Ovary (tissue), 9 donors: ENCODE data around the gene ADARB2. TPM values are rescaled to one million over a fixed set of nuclear protein-coding genes. Genes with fewer than 3 reads are reported as not detected.

ENCODE experiments used
- DNase-seq, 5 donors: peaks; one replicate each; pipeline ENCODE4 v3.0.0-alpha.2; 2019 to 2020
- H3K27ac ChIP-seq, 2 donors: fragments of 200-600 bp; one replicate each; pipeline versions ENCODE4 v1.5.1 to v1.8.0; 2019 to 2022
- H3K27me3 ChIP-seq: fragments of 200-600 bp; one replicate; pipeline ENCODE4 v1.8.0; 2022
- H3K36me3 ChIP-seq: fragments of 200-600 bp; sonication (generic); one replicate; pipeline ENCODE4 v1.5.1; 2019
- H3K4me1 ChIP-seq: one replicate; pipeline ENCODE4 v1.8.1; 2013; ENCODE audit warnings: mild to moderate bottlenecking, moderate library complexity; ENCODE audit not compliant: insufficient read depth
- H3K4me3 ChIP-seq: fragments of 200-600 bp; sonication (generic); one replicate; pipeline ENCODE4 v1.5.1; 2017
- H3K9me3 ChIP-seq, 2 donors: fragments of 200-600 bp in 1 of 2; sonication (generic) in 1 of 2; one replicate each; pipeline versions ENCODE4 v1.5.1 to v1.8.1; 2013 to 2019; ENCODE audit warnings: mild to moderate bottlenecking in 1 of 2, moderate library complexity in 1 of 2
- EP300 ChIP-seq: sonication (generic); formaldehyde crosslinking; IDR thresholded peaks from one replicate; pipeline ENCODE4 v1.6.1; 2017; ENCODE audit warnings: antibody characterized with exemption
- POLR2A ChIP-seq: fragments of 450-650 bp; IDR thresholded peaks from one replicate; pipeline ENCODE4 v1.6.1; 2017; ENCODE audit warnings: antibody characterized with exemption, mild to moderate bottlenecking, moderate library complexity
- WGBS, 3 donors: extraction: QIAGEN DNeasy Blood & Tissue Kit in 1 of 3; methylation state at CpG; one replicate each; pipeline versions ENCODE4 v1.1.5 to v1.1.7; 2013 to 2017; 5-methylcytosine and 5-hydroxymethylcytosine counted together
- intact Hi-C, 4 donors: fragments of 100-400 bp; cut with DNase I; formaldehyde crosslinking; loops; one replicate each; pipeline versions ENCODE4 v1.11.0 to v1.15.1; 2022 to 2023
- polyA plus RNA-seq, 2 donors: library from polyadenylated mRNA; stranded (reverse); fragments of 200-250 nt in 1 of 2; fragments of 350-450 nt in 1 of 2; fragmentation: Illumina TruSeq in 1 of 2; extraction: RNeasy Lipid Tissue Mini Kit (QIAGEN cat#74804) in 1 of 2; gene quantifications; one replicate each; pipeline ENCODE4 v1.2.3, GENCODE V29; 2013 to 2014
- total RNA-seq, 7 donors: library from RNA; depleted of rRNA in 2 of 7; stranded (reverse); fragments of >200 nt in 2 of 7; fragmentation: NEBNext Ultra II Directional in 3 of 7; extraction: Animal tissue kit (Norgen Biotek cat#: 25700) in 3 of 7; gene quantifications; one replicate each; pipeline versions ENCODE4 v1.1.0 to v1.2.4, GENCODE V29; 2016 to 2023
- TF ChIP-seq, protein P1 (sequence below), 3 donors: fragments of 450-650 bp in 2 of 3; fragments of 200-600 bp in 1 of 3; IDR thresholded peaks; one replicate each; pipeline versions ENCODE4 v1.5.1 to v1.8.0; 2016 to 2022; ENCODE audit warnings: antibody characterized with exemption in 3 of 3, mild to moderate bottlenecking in 1 of 3
- donor health status: DM: no; HTN: no; CAD: no; lungs with moderate emphysema.
- donor health status: DM: no; HTN: no; CAD: no.
- donor health status: Bipolar disorder and iron deficiency.
- donor health status: DM: yes; HTN: yes; CAD: no.
- donor health status: DM: no; HTN: no; CAD: no.
- donor health status: DM: yes; HTN: yes; CAD: no.

Gene ADARB2
- total and polyA plus RNA-seq, 9 donors: 0.12 to 2.0 (median 0.36) TPM; not detected in 2

- Histone ChIP-seq H3K4me1 (no peaks in the 10 kb centered on the region), H3K4me3 (no peak overlapping the region), H3K27ac (no peak overlapping the region), H3K27me3 (no peaks in the 10 kb centered on the region), H3K9me3 (no peaks in the 10 kb centered on the region), H3K36me3 (no peaks in the 10 kb centered on the region)
- intact Hi-C loops: no loop called here
- TF ChIP-seq EP300: no peak
- no peak for TF ChIP-seq POLR2A
- TF ChIP-seq, protein P1, sequence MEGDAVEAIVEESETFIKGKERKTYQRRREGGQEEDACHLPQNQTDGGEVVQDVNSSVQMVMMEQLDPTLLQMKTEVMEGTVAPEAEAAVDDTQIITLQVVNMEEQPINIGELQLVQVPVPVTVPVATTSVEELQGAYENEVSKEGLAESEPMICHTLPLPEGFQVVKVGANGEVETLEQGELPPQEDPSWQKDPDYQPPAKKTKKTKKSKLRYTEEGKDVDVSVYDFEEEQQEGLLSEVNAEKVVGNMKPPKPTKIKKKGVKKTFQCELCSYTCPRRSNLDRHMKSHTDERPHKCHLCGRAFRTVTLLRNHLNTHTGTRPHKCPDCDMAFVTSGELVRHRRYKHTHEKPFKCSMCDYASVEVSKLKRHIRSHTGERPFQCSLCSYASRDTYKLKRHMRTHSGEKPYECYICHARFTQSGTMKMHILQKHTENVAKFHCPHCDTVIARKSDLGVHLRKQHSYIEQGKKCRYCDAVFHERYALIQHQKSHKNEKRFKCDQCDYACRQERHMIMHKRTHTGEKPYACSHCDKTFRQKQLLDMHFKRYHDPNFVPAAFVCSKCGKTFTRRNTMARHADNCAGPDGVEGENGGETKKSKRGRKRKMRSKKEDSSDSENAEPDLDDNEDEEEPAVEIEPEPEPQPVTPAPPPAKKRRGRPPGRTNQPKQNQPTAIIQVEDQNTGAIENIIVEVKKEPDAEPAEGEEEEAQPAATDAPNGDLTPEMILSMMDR (IDR thresholded peaks at IDR 0.05): no peak
- peak in 1 of 5 donors; percentile 31 for DNase-seq
- WGBS, 3 donors: 82 to 85% (median 84%) methylated on average over 14 of the region's 14 CpGs
Observed at GRCh38 chr10:1188558-1189135, 548.7 kb downstream of the ADARB2 start.

- H3K27me3 ChIP-seq: no peaks in the 10 kb centered on the region
- intact Hi-C loops: no loop called here
Observed at GRCh38 chr10:1187855-1188557, 549.3 kb downstream of the ADARB2 start.

GRCh38 chr10:1187151-1187854, 550.0 kb downstream of the ADARB2 start:
- DNase-seq: peak in 1 of 5 donors; percentile 30
- Histone ChIP-seq H3K4me1 (no peaks in the 10 kb centered on the region), H3K36me3 (no peaks in the 10 kb centered on the region), H3K4me3 (no peak overlapping the region), H3K27me3 (no peaks in the 10 kb centered on the region), H3K27ac (no peak overlapping the region), H3K9me3 (no peaks in the 10 kb centered on the region)
- intact Hi-C loops: no loop called here
- no peak for TF ChIP-seq EP300
- 79 to 83% (median 82%) methylated on average over 29 of the region's 29 CpGs for WGBS, 3 donors

More at GRCh38 chr10:1187855-1188557, 549.3 kb downstream of the ADARB2 start:
- H3K9me3 ChIP-seq: no peaks in the 10 kb centered on the region
- DNase-seq: peak in 1 of 5 donors; percentile 26
- TF ChIP-seq, protein P1 (IDR thresholded peaks at IDR 0.05): no peak
- TF ChIP-seq EP300 (no peak), POLR2A (no peak)
- no peak overlapping the region for H3K4me3 ChIP-seq
- no peaks in the 10 kb centered on the region for H3K4me1 ChIP-seq
- H3K27ac ChIP-seq: no peak overlapping the region
- no peaks in the 10 kb centered on the region for H3K36me3 ChIP-seq
- 42 to 54% (median 45%) methylated on average over 11 of the region's 11 CpGs for WGBS, 3 donors

- no peaks in the 10 kb centered on the region for H3K4me1 ChIP-seq
- H3K27me3 ChIP-seq: no peaks in the 10 kb centered on the region
- WGBS, 3 donors: 88 to 91% (median 91%) methylated on average over 7 of the region's 7 CpGs
- no peaks in the 10 kb centered on the region for H3K36me3 ChIP-seq
- H3K4me3 ChIP-seq: no peak overlapping the region
- no peak for DNase-seq
- TF ChIP-seq POLR2A (no peak), EP300 (no peak)
- TF ChIP-seq, protein P1 (IDR thresholded peaks at IDR 0.05): no peak
- intact Hi-C loops: no loop called here
- no peak overlapping the region for H3K27ac ChIP-seq
- H3K9me3 ChIP-seq: no peaks in the 10 kb centered on the region
Observed at GRCh38 chr10:1186683-1186990, 550.7 kb downstream of the ADARB2 start.
